Thyroid gland (tissue), 4 donors: ENCODE results near the gene ANXA6. TPM values are rescaled to one million over a fixed set of nuclear protein-coding genes. Genes with fewer than 3 reads are reported as not detected.

Experiments used
- DNase-seq, 2 donors: peaks; one replicate each; pipeline ENCODE4 v3.0.0-alpha.2; 2019
- H3K27ac ChIP-seq, 3 donors: fragments of 200-600 bp; sonication (generic); 1 replicate in 2 of 3; 2 replicates in 1 of 3; pipeline ENCODE4 v1.5.1; 2016 to 2019; ENCODE audit warnings: mild to moderate bottlenecking in 1 of 3, moderate library complexity in 1 of 3
- H3K27me3 ChIP-seq: fragments of 200-600 bp; sonication (generic); one replicate; pipeline ENCODE4 v1.5.1; 2019
- H3K36me3 ChIP-seq, 2 donors: fragments of 200-600 bp; sonication (generic); one replicate each; pipeline ENCODE4 v1.5.1; 2016 to 2019
- H3K4me1 ChIP-seq, 2 donors: fragments of 200-600 bp; sonication (generic); one replicate each; pipeline ENCODE4 v1.5.1; 2017 to 2019
- H3K4me3 ChIP-seq, 3 donors: fragments of 200-600 bp; sonication (generic); replicated peaks in 1 of 3; 1 replicate in 2 of 3; 2 replicates in 1 of 3; pipeline ENCODE4 v1.5.1; 2016; ENCODE audit warnings: mild to moderate bottlenecking in 1 of 3
- H3K9me3 ChIP-seq: fragments of 200-600 bp; sonication (generic); one replicate; pipeline ENCODE4 v1.5.1; 2017
- POLR2A ChIP-seq, 2 donors: fragments of 450-650 bp; IDR thresholded peaks; one replicate each; pipeline ENCODE4 v1.6.1; 2017; ENCODE audit warnings: antibody characterized with exemption in 2 of 2, mild to moderate bottlenecking in 2 of 2, moderate library complexity in 1 of 2
- WGBS, 2 donors: methylation state at CpG; one replicate each; pipeline ENCODE4 v1.1.5; 2017; 5-methylcytosine and 5-hydroxymethylcytosine counted together
- intact Hi-C: fragments of 100-400 bp; cut with DNase I; formaldehyde crosslinking; loops from one replicate; pipeline ENCODE4 v1.15.1; 2023
- total RNA-seq, 4 donors: library from RNA; depleted of rRNA; stranded (reverse); fragments of >200 nt; gene quantifications; one replicate each; pipeline ENCODE4 v1.2.3, GENCODE V29; 2016
- TF ChIP-seq, protein P1 (sequence below), 6 experiments: fragments of 200-600 bp in 3 of 6; fragments of 450-650 bp in 3 of 6; sonication (generic) in 3 of 6; IDR thresholded peaks; one replicate each; pipeline ENCODE4 v1.5.1; 2016 to 2019; ENCODE audit warnings: antibody characterized with exemption in 6 of 6, mild to moderate bottlenecking in 2 of 6, inconsistent platforms in 1 of 6, moderate library complexity in 1 of 6

The ANXA6 gene
- total RNA-seq, 4 donors from 2014 or later: 122 to 283 (median 180) TPM

DNA sequence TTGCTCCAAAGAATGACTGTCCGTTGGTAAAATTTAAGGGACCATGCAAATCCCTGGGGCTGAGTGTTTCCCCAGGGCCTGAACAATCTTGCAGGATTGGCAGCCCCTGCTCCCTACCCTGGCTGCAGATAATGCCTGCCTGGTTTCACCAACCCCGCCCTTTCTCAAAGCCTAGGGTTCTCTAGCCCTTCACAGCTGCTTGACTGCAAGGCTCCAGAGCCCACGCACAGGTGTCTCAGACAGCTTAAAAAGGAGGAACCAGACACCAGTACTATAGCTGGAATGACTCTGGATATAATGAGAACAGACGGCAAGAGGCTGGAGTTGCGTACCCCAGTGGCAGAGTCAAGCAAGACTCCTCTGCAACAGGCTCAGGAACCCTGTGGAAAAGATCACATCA, 51.5 kb downstream of the ANXA6 start:
- 72 to 77% methylated on average over 5 of the region's 5 CpGs for WGBS, 2 donors
- Histone ChIP-seq H3K27ac (peak overlapping the region in 1 of 3 donors; percentile 24), H3K4me1 (peaks cover 20 to 35% of the 10 kb centered on the region in 2 donors), H3K36me3 (peaks cover 0 to 38% of the 10 kb centered on the region in 2 donors), H3K4me3 (no peak overlapping the region), H3K27me3 (no peaks in the 10 kb centered on the region), H3K9me3 (no peaks in the 10 kb centered on the region)
- TF ChIP-seq, protein P1, sequence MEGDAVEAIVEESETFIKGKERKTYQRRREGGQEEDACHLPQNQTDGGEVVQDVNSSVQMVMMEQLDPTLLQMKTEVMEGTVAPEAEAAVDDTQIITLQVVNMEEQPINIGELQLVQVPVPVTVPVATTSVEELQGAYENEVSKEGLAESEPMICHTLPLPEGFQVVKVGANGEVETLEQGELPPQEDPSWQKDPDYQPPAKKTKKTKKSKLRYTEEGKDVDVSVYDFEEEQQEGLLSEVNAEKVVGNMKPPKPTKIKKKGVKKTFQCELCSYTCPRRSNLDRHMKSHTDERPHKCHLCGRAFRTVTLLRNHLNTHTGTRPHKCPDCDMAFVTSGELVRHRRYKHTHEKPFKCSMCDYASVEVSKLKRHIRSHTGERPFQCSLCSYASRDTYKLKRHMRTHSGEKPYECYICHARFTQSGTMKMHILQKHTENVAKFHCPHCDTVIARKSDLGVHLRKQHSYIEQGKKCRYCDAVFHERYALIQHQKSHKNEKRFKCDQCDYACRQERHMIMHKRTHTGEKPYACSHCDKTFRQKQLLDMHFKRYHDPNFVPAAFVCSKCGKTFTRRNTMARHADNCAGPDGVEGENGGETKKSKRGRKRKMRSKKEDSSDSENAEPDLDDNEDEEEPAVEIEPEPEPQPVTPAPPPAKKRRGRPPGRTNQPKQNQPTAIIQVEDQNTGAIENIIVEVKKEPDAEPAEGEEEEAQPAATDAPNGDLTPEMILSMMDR (IDR thresholded peaks at IDR 0.05): no peak
- no peak for TF ChIP-seq POLR2A (IDR thresholded peaks at IDR 0.05)
- intact Hi-C loops: no loop called here
- peak; percentile 40 to 42 for DNase-seq

- intact Hi-C loops: no loop called here
- WGBS, 2 donors: 77 to 83% methylated on average over 2 of the region's 2 CpGs
- Histone ChIP-seq H3K4me3 (no peak overlapping the region), H3K36me3 (peaks cover 0 to 34% of the 10 kb centered on the region in 2 donors), H3K4me1 (peaks cover 20 to 40% of the 10 kb centered on the region in 2 donors), H3K27ac (no peak overlapping the region), H3K9me3 (no peaks in the 10 kb centered on the region), H3K27me3 (no peaks in the 10 kb centered on the region)
- no peak for TF ChIP-seq POLR2A (IDR thresholded peaks at IDR 0.05)
- TF ChIP-seq, protein P1 (IDR thresholded peaks at IDR 0.05): no peak
- no peak for DNase-seq
Observed at GRCh38 chr5:151105561-151105960, 52.0 kb downstream of the ANXA6 start.

GRCh38 chr5:151104795-151105194, 52.8 kb downstream of the ANXA6 start:
- no peak for DNase-seq
- H3K27ac ChIP-seq: peak overlapping the region in 1 of 3 donors; percentile 46
- no peak overlapping the region for H3K4me3 ChIP-seq
- H3K9me3 ChIP-seq: no peaks in the 10 kb centered on the region
- H3K36me3 ChIP-seq: peaks cover 0 to 31% of the 10 kb centered on the region in 2 donors
- 80 to 87% methylated on average over 4 to 5 of the region's 5 CpGs for WGBS, 2 donors
- no peaks in the 10 kb centered on the region for H3K27me3 ChIP-seq
- H3K4me1 ChIP-seq: peaks cover 28 to 47% of the 10 kb centered on the region in 2 donors
- intact Hi-C loops: no loop called here
- TF ChIP-seq, protein P1 (IDR thresholded peaks at IDR 0.05): no peak
- no peak for TF ChIP-seq POLR2A (IDR thresholded peaks at IDR 0.05)

DNA sequence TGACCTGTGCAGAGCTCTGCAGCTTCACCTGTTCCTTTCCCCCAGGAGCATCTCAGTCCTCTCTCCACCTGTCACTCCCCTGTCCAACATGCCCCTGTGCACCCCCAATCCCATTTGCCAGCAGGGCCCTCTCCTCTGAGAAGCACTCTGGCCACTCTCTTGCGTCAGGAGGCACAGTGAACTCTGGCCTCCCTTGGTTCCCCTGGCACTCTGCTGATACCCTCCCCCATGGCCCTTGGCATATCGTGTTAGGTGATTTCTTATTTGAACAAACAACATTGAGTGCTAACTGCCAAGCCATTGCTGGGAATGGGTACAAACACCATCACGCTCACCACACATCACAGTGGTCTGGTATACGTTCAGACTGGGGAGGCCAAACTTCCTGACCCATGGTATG, 55.8 kb downstream of the ANXA6 start:
- peaks cover 0 to 12% of the 10 kb centered on the region in 2 donors for H3K36me3 ChIP-seq
- peak overlapping the region in 2 of 3 donors; percentile 68 to 90 for H3K27ac ChIP-seq

DNA sequence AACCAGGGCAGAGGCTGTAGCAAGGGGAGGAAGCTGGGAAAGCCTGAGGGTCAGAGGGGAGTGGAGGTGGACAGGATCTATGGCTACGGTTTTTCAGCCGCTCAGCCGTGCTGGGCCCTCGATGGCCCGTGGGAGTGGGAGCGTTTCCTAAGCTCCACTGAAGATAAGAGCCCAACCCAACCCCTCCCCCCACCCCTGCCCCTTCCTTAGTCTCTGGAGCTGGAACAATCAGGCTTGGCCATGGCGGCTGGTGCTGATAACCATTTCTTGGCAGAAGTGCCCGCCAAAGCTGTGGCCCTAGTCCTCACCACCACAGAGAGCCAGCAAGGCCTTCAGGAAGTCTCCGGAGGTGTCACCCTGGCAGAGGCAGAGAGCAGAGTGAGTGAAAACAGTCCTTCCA, 56.4 kb downstream of the ANXA6 start:
- 80 to 86% methylated on average over 8 to 9 of the region's 9 CpGs for WGBS, 2 donors
- H3K4me1 ChIP-seq: peaks cover 35 to 55% of the 10 kb centered on the region in 2 donors
- H3K4me3 ChIP-seq: no peak overlapping the region
- intact Hi-C loops: no loop called here
- peaks cover 0 to 12% of the 10 kb centered on the region in 2 donors for H3K36me3 ChIP-seq
- TF ChIP-seq, protein P1 (IDR thresholded peaks at IDR 0.05): no peak
- no peaks in the 10 kb centered on the region for H3K9me3 ChIP-seq
- no peak for DNase-seq
- H3K27ac ChIP-seq: peak overlapping the region; percentile 68 to 90 (median 68)
- H3K27me3 ChIP-seq: no peaks in the 10 kb centered on the region

More for the DNA sequence above, 55.8 kb downstream of the ANXA6 start:
- Histone ChIP-seq H3K27me3 (no peaks in the 10 kb centered on the region), H3K4me3 (no peak overlapping the region), H3K9me3 (no peaks in the 10 kb centered on the region), H3K4me1 (peaks cover 37 to 58% of the 10 kb centered on the region in 2 donors)
- 84 to 89% methylated on average over 4 of the region's 4 CpGs for WGBS, 2 donors
- intact Hi-C loops: no loop called here
- TF ChIP-seq POLR2A (IDR thresholded peaks at IDR 0.05): no peak
- TF ChIP-seq, protein P1 (IDR thresholded peaks at IDR 0.05): no peak
- no peak for DNase-seq
